Activated naive CD4-positive, alpha-beta T cell treated with anti-CD3 and anti-CD28 coated beads for 36 hours (primary cell): ENCODE data around the gene LMF1. TPM values are rescaled to one million over a fixed set of nuclear protein-coding genes. Genes with fewer than 3 reads are reported as not detected.

ENCODE experiments used
- CTCF ChIA-PET: fragments of 350-600 bp; sonication (Branson Sonifier 250); formaldehyde crosslinking; loops from one replicate; lab custom pipeline; 2021; ENCODE audit warnings: antibody characterized with exemption; lab: Charles Lee
- DNase-seq: peaks from one replicate; pipeline ENCODE4 v3.0.0-alpha.2; 2020
- H3K27ac Mint-ChIP-seq: one replicate; pipeline ENCODE4 v1.8.0; 2021; ENCODE audit warnings: mild to moderate bottlenecking, mixed read lengths
- H3K27me3 Mint-ChIP-seq: one replicate; pipeline ENCODE4 v1.8.0; 2021; ENCODE audit warnings: low read depth, mixed read lengths
- H3K36me3 Mint-ChIP-seq: one replicate; pipeline ENCODE4 v1.8.0; 2021; ENCODE audit warnings: low read depth, mixed read lengths
- H3K4me1 Mint-ChIP-seq: one replicate; pipeline ENCODE4 v1.8.0; 2021; ENCODE audit warnings: low read depth, mixed read lengths
- H3K4me3 Mint-ChIP-seq: one replicate; pipeline ENCODE4 v1.8.0; 2021; ENCODE audit warnings: mild to moderate bottlenecking, moderate library complexity, mixed read lengths
- H3K9me3 Mint-ChIP-seq: one replicate; pipeline ENCODE4 v1.8.0; 2021; ENCODE audit warnings: mixed read lengths
- intact Hi-C: fragments of 100-400 bp; cut with micrococcal nuclease; formaldehyde crosslinking; loops from one replicate; pipeline ENCODE4 v1.15.1; 2023
- total RNA-seq, 2 experiments: library from RNA; stranded (reverse); gene quantifications; one replicate each; pipeline ENCODE4 v1.2.3, GENCODE V29; 2021

The LMF1 gene
- total RNA-seq, result 10 to 100 TPM; 11.5 to 12.3 TPM

DNA sequence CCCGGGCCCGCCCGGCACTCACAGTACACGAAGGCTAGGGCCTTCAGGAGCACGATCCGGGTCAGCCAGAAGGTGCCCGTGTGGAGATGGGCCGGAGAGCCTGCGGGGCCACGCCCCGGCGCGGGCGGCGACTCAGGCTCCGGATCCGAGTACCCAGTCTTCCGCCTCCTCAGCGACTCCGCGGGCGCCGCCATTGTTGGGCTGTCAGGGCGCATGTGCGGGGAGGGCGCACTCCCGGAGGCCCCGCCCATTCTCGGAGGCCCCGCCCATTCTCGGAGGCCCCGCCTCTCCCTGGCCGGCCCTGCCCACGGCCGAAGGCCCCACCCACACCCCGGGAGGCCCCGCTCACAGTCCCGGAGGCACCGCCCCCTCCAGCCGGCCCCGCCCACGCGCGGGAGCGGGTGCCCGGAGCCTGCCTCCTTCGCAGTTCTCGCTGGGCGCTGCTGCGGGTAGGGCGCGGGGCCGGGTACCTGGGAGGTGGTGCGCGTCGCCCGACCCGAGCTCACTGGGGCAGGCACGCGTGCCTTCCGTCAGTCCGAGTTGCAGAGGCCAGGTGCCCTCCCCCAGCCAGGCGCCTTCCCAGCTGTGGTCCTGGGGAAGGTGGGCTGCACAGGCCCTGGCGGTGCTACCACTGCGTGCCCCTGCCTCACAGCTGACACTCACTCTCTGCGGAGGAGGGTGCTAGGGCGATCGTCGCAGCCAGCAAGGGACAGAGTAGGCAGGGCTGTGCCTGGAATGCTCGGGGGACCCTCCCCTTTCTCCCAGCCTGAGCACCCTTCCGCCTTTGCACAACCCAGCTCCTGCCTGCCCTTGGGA lies at the start of gene LMF1:
LMF1 (minus strand) TSS at position 219 of the 816 bp plus-strand sequence; CDS start at position 215, 4 bp downstream.
- intact Hi-C loops, result loop anchor here (2.0 to 10.0 kb wide), 2 partner anchors 166 to 290 kb away; partner anchors contain the start of genes GNG13 and STUB1
- CTCF ChIA-PET, result no interaction called here
- Mint-ChIP-seq H3K27me3 (no peaks in the 10 kb centered on the region), H3K4me1 (peaks cover 21% of the 10 kb centered on the region), H3K4me3 (peak within 1 kb of the TSS; percentile 78), H3K36me3 (peaks cover 7% of the 10 kb centered on the region), H3K9me3 (no peaks in the 10 kb centered on the region), H3K27ac (peak within 1 kb of the TSS; percentile 41)
- peak; percentile 96 for DNase-seq

DNA sequence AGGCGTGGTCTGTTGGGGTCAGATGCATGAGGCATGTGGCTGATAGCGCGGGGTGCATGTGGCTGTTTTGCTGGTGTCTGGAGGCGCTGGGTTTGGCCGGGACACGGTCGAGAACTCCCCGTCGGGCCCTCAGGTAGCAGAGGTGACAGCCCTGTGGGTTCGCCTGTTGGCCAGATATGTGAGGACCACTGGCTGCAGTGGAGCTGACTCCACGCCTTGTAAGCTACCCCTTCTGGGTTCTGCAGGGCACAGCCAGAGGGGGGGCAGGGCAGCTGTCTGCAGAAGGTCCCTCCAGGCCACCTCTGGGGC lies 49.3 kb upstream of the LMF1 start:
- no peak for DNase-seq
- no peak overlapping the region for H3K4me3 Mint-ChIP-seq
- H3K27ac Mint-ChIP-seq, result no peak overlapping the region
- H3K9me3 Mint-ChIP-seq, result no peaks in the 10 kb centered on the region
- intact Hi-C loops, result no loop called here
- H3K36me3 Mint-ChIP-seq, result no peaks in the 10 kb centered on the region
- no peaks in the 10 kb centered on the region for H3K4me1 Mint-ChIP-seq
- H3K27me3 Mint-ChIP-seq, result no peaks in the 10 kb centered on the region
- CTCF ChIA-PET, result no interaction called here

DNA sequence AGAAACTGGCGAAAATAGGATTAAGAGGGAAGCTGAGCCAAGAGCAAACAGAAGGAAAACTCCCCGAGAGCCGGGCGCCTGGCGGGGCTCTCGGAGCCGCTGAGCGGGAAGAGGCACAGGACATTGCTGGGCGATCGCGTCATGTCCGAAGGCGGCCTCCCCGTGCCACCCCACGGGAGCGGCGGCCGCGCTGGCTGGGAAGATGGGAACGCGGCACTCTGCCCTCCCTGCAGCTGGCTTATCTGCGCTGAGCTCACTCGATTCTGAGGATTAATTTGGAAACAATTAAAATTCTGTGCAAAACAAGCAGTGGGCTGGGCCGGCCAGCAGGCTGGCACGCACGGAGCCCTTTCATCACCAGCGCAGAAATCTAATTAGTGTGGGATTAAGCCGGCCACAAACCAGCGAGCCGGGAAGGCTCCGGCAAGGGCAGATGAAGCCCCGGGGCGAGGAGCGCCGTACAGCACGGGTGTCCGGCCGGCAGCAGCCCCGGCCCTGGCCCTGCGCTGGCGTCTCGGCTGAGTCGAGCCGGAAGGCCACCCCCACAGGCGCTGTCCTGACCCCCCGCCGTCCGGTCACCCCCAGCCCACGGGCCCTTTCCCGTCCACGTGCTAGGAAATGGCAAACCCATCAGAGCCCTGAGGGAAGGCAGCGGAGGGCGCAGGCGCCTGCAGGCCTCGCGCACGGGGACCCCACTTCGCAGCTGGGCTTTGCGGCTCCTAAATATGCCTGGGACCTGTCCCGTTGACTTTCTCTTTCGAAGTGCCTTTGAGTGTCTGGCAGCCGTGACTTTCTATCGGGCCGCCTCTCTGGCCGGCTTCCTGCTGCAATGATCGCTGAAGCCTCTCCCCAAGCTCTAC lies 48.7 kb upstream of the LMF1 start:
- intact Hi-C loops, result no loop called here
- no peak for DNase-seq
- H3K27ac Mint-ChIP-seq, result no peak overlapping the region
- CTCF ChIA-PET, result no interaction called here
- H3K36me3 Mint-ChIP-seq, result no peaks in the 10 kb centered on the region
- no peaks in the 10 kb centered on the region for H3K9me3 Mint-ChIP-seq
- H3K4me1 Mint-ChIP-seq, result no peaks in the 10 kb centered on the region
- H3K27me3 Mint-ChIP-seq, result no peaks in the 10 kb centered on the region
- H3K4me3 Mint-ChIP-seq, result no peak overlapping the region

DNA sequence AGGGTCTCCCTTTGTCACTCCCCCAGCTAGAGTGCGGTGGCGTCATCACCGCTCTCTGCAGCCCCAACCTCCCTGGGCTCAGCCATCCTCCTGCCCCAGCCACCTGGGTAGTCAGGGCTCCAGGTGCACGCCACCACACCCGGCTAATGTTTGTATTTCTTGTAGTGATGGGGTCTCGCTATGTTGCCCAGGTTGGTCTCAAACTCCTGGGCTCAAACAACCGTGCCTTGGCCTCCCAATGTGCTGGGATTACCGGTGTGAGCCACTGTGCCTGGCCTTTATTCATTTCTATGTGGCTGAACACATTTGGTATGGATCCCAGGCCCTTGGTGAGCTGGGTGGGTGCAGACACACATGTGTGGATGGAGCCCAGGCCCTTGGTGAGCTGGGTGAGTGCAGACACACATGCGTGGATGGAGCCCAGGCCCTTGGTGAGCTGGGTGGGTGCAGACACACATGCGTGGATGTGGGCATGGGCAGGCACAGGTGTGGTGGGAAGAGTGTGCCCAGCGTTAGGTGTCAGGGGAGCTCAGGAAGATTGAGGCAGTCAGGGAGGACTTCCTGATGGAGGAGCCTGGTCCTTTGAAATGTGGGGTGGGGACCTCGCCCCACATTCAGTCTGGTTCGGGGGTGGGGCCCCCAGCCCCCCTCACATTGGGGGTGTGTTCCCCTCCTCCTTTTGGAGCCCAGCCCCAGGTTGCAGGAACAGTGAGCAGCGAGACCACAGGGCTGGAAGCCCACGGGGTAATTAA lies 47.8 kb upstream of the LMF1 start:
- Mint-ChIP-seq H3K4me1 (no peaks in the 10 kb centered on the region), H3K36me3 (no peaks in the 10 kb centered on the region), H3K27me3 (no peaks in the 10 kb centered on the region), H3K4me3 (no peak overlapping the region), H3K27ac (no peak overlapping the region), H3K9me3 (no peaks in the 10 kb centered on the region)
- CTCF ChIA-PET, result no interaction called here
- DNase-seq, result no peak
- intact Hi-C loops, result no loop called here

DNA sequence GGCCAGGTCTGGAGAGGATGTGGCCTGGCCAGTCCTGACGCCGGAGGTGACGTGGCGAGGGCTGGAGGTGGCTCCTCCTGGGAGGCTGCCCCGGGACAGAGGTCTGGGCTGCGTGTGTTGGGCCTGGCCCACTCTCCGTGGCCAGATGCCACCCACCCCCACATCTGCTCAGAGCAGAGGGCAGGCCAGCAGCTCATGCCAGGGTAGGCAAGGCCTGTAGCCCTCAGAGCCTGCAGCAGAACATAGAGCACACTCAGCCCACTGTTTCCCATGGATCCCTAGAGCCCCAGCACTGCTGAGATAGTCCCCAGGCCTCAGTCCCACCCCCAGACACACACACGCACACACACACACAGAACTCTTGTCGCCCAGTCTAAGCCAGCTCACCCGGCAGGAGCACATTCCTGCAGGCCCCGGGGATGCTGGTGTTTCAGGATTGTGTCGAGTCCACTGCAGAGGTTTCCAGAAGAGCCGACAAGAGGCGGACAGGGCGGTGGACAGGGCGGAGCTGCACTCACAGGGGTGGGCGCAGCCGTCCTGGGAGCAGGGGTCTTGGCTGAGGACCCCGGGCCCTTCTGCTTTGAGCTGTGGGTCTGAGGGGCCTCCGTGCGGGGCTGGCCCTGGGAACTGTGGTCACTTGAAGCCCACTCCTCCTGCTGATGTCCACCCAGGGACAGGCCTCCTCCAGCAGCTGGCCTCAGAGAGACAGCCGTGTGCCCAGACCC lies 44.1 kb upstream of the LMF1 start:
- CTCF ChIA-PET, result no interaction called here
- no peaks in the 10 kb centered on the region for H3K27me3 Mint-ChIP-seq
- no peak overlapping the region for H3K4me3 Mint-ChIP-seq
- H3K27ac Mint-ChIP-seq, result no peak overlapping the region
- DNase-seq, result no peak
- H3K9me3 Mint-ChIP-seq, result no peaks in the 10 kb centered on the region
- H3K4me1 Mint-ChIP-seq, result peaks cover 3% of the 10 kb centered on the region
- no peaks in the 10 kb centered on the region for H3K36me3 Mint-ChIP-seq
- intact Hi-C loops, result no loop called here

DNA sequence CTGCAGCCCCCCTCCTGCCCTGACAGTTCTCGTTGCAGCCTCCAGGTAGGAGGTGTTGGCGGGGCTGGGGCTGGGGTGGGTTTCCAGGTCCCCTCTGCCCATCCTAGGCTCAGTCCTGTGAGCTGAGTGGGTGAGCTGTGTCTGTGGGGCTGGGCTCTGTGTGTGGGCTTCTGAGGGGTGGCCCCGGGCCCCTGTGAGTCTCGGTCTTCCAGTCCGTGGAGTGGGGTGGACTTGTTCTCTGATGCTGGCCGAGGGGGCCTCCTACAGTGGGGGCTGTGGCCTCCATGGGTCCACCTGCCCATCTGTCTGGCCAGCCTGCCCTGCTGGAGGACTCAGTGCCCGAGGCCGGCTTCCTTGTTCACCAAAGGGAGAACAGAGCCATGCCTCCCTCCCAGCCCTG lies 43.4 kb upstream of the LMF1 start:
- Mint-ChIP-seq H3K36me3 (no peaks in the 10 kb centered on the region), H3K27ac (no peak overlapping the region), H3K9me3 (no peaks in the 10 kb centered on the region), H3K27me3 (no peaks in the 10 kb centered on the region), H3K4me3 (no peak overlapping the region), H3K4me1 (peaks cover 3% of the 10 kb centered on the region)
- CTCF ChIA-PET, result no interaction called here
- intact Hi-C loops, result no loop called here
- no peak for DNase-seq

DNA sequence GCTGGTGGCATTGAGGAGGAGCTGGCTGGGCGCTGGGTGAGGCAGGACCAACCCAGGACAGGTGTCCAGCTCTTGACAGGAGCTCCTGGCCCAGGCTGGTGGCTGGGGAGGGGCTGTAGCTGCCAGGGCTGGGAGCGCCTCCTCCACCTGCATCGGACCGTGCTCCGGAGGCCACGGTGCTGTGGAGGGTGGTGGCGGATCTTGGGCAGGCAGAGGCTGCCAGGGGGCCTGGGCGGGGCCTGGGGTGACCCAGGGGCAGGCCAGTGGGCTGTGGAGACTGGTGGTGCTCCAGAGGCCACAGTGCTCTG lies 42.8 kb upstream of the LMF1 start:
- DNase-seq, result no peak
- H3K27ac Mint-ChIP-seq, result no peak overlapping the region
- H3K9me3 Mint-ChIP-seq, result no peaks in the 10 kb centered on the region
- intact Hi-C loops, result no loop called here
- H3K27me3 Mint-ChIP-seq, result no peaks in the 10 kb centered on the region
- peaks cover 3% of the 10 kb centered on the region for H3K4me1 Mint-ChIP-seq
- no peaks in the 10 kb centered on the region for H3K36me3 Mint-ChIP-seq
- no peak overlapping the region for H3K4me3 Mint-ChIP-seq
- CTCF ChIA-PET, result no interaction called here

DNA sequence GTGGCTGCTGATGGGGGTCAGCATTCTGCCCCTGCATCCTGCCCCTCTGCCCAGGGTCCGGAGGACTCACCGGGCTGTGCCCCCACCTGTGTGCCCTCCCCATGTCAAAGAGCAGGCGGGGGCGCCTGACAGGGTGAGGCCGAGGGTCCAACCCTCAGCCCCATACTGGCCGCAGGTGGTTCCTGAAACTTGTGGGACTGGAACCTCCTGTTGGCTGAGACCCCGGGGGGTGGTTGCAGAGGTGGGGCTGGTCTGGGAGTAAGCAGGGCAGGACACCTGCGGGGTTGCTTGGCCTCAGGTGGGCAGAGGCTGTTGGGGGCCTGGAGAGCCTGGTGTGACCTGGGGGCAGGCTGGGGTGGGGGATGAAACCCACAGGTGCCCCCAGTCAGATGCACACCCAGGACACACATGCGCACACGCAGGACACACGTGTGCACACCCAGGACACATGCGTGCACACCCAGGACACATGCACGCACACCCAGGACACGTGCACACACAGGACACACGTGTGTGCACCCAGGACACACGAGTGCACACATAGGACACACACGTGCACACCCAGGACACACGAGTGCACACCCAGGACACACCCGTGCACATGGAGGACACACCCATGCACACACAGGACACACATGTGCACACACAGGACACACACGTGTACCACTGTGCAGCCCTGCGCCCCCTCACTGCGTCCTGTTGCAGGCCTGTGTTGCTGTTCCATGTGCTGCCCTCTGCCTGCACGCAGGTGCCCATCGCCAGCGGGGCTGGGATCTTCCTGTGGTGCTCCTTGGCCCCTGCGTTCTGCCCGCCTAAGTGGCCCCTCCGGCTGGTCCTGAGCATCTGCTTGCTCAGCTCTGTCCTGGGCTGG lies 42.2 kb upstream of the LMF1 start:
- no peaks in the 10 kb centered on the region for H3K9me3 Mint-ChIP-seq
- no peaks in the 10 kb centered on the region for H3K27me3 Mint-ChIP-seq
- H3K36me3 Mint-ChIP-seq, result no peaks in the 10 kb centered on the region
- no peak overlapping the region for H3K4me3 Mint-ChIP-seq
- intact Hi-C loops, result no loop called here
- peaks cover 3% of the 10 kb centered on the region for H3K4me1 Mint-ChIP-seq
- CTCF ChIA-PET, result no interaction called here
- H3K27ac Mint-ChIP-seq, result no peak overlapping the region
- no peak for DNase-seq

DNA sequence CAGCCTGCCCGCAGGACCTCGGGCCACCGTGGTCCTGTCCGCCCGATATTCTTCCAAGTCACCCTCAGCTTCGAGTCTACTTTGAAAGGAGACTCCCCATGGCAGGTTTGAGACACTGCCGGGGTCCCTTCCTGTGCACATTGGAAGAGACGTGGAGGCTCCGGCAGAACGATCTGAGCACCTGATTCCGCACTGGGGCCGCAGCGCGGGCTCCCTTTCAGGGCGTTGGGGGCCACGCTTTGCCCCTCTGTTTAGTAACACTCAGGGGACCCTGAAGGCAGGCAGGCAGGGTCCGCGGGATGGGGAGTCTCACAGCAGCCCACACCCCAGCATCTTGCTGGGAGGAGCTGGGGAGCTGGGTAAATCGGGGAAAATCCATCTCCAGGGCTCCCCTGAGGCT lies 41.4 kb upstream of the LMF1 start:
- H3K27me3 Mint-ChIP-seq, result no peaks in the 10 kb centered on the region
- no peaks in the 10 kb centered on the region for H3K36me3 Mint-ChIP-seq
- peaks cover 3% of the 10 kb centered on the region for H3K4me1 Mint-ChIP-seq
- no peak overlapping the region for H3K27ac Mint-ChIP-seq
- DNase-seq, result no peak
- intact Hi-C loops, result no loop called here
- H3K9me3 Mint-ChIP-seq, result no peaks in the 10 kb centered on the region
- H3K4me3 Mint-ChIP-seq, result no peak overlapping the region
- CTCF ChIA-PET, result no interaction called here

DNA sequence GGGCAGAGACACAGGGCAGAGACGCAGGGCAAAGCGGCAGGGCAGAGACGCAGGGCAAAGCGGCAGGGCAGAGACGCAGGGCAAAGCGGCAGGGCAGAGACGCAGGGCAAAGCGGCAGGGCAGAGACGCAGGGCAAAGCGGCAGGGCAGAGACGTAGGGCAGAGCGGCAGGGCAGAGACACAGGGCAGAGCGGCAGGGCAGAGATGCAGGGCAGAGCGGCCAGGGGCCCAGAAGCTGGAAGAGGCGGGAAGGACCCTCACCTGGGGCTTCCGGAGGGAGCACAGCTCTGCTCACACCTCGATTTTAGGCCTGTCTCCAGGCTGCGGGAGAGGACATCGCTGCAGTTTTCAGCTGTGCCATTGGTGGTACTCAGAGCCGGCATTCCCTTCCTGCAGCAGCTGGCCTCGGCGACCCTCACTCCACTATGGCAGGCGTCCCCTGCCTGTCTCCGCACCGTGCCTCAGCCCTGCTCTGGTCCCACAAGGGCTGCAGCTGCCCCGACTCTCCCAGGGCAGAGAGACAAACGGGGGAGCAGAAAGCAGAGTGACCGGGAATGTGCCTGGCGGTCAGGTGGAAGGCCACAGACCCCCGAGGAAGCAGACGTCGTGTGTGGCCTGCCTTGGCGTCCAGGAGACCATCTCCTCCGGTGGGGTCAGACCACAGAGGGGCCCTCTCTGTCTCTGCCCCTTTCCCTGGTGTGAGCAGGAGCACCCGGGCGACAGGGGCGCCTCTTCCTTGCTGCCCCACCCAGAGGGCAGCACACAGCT lies 40.7 kb upstream of the LMF1 start:
- DNase-seq, result no peak
- no peak overlapping the region for H3K4me3 Mint-ChIP-seq
- H3K9me3 Mint-ChIP-seq, result no peaks in the 10 kb centered on the region
- H3K27ac Mint-ChIP-seq, result no peak overlapping the region
- CTCF ChIA-PET, result no interaction called here
- H3K36me3 Mint-ChIP-seq, result no peaks in the 10 kb centered on the region
- no peaks in the 10 kb centered on the region for H3K27me3 Mint-ChIP-seq
- intact Hi-C loops, result no loop called here
- H3K4me1 Mint-ChIP-seq, result peaks cover 3% of the 10 kb centered on the region

DNA sequence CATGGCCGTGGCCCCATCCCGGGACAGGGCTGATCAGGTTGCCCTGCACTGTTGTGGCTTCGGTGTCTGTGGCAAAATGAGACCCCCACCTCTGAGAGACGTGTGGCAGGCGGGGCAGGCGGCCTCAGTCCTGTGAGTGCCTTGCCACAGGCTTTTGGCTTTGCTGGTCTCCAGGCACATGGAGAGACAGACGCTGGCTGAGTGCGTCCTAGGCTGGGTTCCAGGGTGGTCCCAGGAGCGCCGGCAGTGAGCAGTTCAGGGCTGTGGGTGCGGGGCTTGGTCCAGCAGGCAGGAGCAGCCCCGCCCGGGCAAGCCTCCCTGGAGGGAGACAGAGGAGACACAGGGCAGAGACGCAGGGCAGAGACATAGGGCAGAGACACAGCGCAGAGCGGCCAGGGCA lies 40.0 kb upstream of the LMF1 start:
- H3K4me1 Mint-ChIP-seq, result peaks cover 7% of the 10 kb centered on the region

More for the DNA sequence above, 40.0 kb upstream of the LMF1 start:
- Mint-ChIP-seq H3K27ac (no peak overlapping the region), H3K9me3 (no peaks in the 10 kb centered on the region), H3K4me3 (no peak overlapping the region), H3K27me3 (no peaks in the 10 kb centered on the region), H3K36me3 (no peaks in the 10 kb centered on the region)
- intact Hi-C loops, result no loop called here
- CTCF ChIA-PET, result no interaction called here
- DNase-seq, result no peak
